Heart right ventricle (tissue), 16 donors: ENCODE data around the gene MBOAT2. TPM values are rescaled to one million over a fixed set of nuclear protein-coding genes. Genes with fewer than 3 reads are reported as not detected.

ENCODE experiments used
- ATAC-seq, 8 donors: fragments of 200-7000 bp; cut with Tn5 transposase; one replicate each; pipeline ENCODE4 v1.9.1; 2020; ENCODE audit warnings: mild to moderate bottlenecking in 8 of 8, moderate library complexity in 8 of 8, moderate number of reproducible peaks in 1 of 8
- DNase-seq, 2 donors: peaks; one replicate each; pipeline ENCODE4 v3.0.0-alpha.2; 2020
- H3K27ac ChIP-seq, 10 donors: fragments of 200-600 bp; sonication (generic) in 2 of 10; one replicate each; pipeline versions ENCODE4 v1.5.0 to v1.8.0; 2020 to 2022; ENCODE audit warnings: mild to moderate bottlenecking in 3 of 10
- H3K27me3 ChIP-seq, 7 donors: fragments of 200-600 bp; one replicate each; pipeline ENCODE4 v1.8.0; 2021 to 2022; ENCODE audit warnings: mild to moderate bottlenecking in 2 of 7
- H3K36me3 ChIP-seq, 9 donors: fragments of 200-600 bp; sonication (generic) in 1 of 9; one replicate each; pipeline versions ENCODE4 v1.5.0 to v1.8.0; 2020 to 2022; ENCODE audit warnings: mild to moderate bottlenecking in 2 of 9
- H3K4me1 ChIP-seq, 9 donors: fragments of 200-600 bp; sonication (generic) in 1 of 9; one replicate each; pipeline versions ENCODE4 v1.5.0 to v1.8.0; 2020 to 2022; ENCODE audit warnings: mild to moderate bottlenecking in 4 of 9
- H3K4me3 ChIP-seq, 10 donors: fragments of 200-600 bp; sonication (generic) in 2 of 10; one replicate each; pipeline versions ENCODE4 v1.5.0 to v1.8.0; 2020 to 2022; ENCODE audit warnings: mild to moderate bottlenecking in 7 of 10, moderate library complexity in 2 of 10
- H3K9me3 ChIP-seq, 11 donors: fragments of 200-600 bp in 10 of 11; sonication (generic) in 2 of 11; one replicate each; pipeline versions ENCODE4 v1.5.0 to v1.8.0; 2013 to 2022; ENCODE audit warnings: mild to moderate bottlenecking in 2 of 11, control low read depth in 1 of 11, moderate library complexity in 1 of 11
- WGBS, 2 donors: extraction: QIAGEN DNeasy Blood & Tissue Kit; methylation state at CpG; one replicate each; pipeline ENCODE4 v1.1.7; 2013; ENCODE audit warnings: inconsistent platforms in 1 of 2; 5-methylcytosine and 5-hydroxymethylcytosine counted together
- intact Hi-C, 10 donors: fragments of 100-400 bp; cut with DNase I; formaldehyde crosslinking; loops; one replicate each; pipeline versions ENCODE4 v1.11.1 to v1.14.2; 2022
- polyA plus RNA-seq, 2 donors: library from polyadenylated mRNA; stranded (reverse); fragments of 200-250 nt; gene quantifications; one replicate each; pipeline ENCODE4 v1.2.3, GENCODE V29; 2013
- total RNA-seq, 10 donors: library from RNA; stranded (reverse); fragmentation: NEBNext Ultra II Directional in 3 of 10; extraction: Animal tissue kit (Norgen Biotek cat#: 25700) in 3 of 10; gene quantifications; one replicate each; pipeline versions ENCODE4 v1.2.1 to v1.2.4, GENCODE V29; 2021 to 2023
- TF ChIP-seq, protein P1 (sequence below), 9 donors: fragments of 200-600 bp; sonication (generic) in 2 of 9; IDR thresholded peaks; one replicate each; pipeline versions ENCODE4 v1.5.0 to v1.8.0; 2021 to 2022; ENCODE audit warnings: antibody characterized with exemption in 9 of 9, mild to moderate bottlenecking in 5 of 9, moderate library complexity in 1 of 9
- donor health status: Arrhythmogenic right ventricular cardiomyopathy.
- donor health status: ischemic (EF 13 %, LVEDD 7.1; RV severe dilation, severe dysfunction).
- donor health status: healthy with polysubstance abuse.
- donor health status: DM: no; HTN: yes; CAD: no.
- donor health status: DM: no; HTN: no; CAD: no.
- donor health status: ischemic (EF 25% LVEDD 6.9; RV normal size, moderate dysfunction).
- donor health status: ischemic (EF 25% LVEDD 5.7; RV mildly dilated, moderate dysfunction).
- donor health status: healthy.
- donor health status: DM: yes; HTN: yes; CAD: no.
- donor health status: Ischemic cardiomyopathy.
- donor health status: ischemic (EF 35%, LVEDD 5.7; RV mildly dilated, moderate dysfunction).
- donor health status: nonischemic (EF 11% LVEDD 7.7; RV severe dilation, severe dysfunction).
- donor health status: DM: yes; HTN: yes; CAD: no.
- donor health status: PGD.
- donor health status: ischemic (EF 29% LVEDD 5.4; RV normal size, mild dysfunction).
- donor health status: nonischemic (EF 23%, LVEDD 6.1; RV moderate dilation, normal function).

Gene MBOAT2
- total and polyA plus RNA-seq, 12 donors: 6.3 to 35.3 (median 18.4) TPM

DNA sequence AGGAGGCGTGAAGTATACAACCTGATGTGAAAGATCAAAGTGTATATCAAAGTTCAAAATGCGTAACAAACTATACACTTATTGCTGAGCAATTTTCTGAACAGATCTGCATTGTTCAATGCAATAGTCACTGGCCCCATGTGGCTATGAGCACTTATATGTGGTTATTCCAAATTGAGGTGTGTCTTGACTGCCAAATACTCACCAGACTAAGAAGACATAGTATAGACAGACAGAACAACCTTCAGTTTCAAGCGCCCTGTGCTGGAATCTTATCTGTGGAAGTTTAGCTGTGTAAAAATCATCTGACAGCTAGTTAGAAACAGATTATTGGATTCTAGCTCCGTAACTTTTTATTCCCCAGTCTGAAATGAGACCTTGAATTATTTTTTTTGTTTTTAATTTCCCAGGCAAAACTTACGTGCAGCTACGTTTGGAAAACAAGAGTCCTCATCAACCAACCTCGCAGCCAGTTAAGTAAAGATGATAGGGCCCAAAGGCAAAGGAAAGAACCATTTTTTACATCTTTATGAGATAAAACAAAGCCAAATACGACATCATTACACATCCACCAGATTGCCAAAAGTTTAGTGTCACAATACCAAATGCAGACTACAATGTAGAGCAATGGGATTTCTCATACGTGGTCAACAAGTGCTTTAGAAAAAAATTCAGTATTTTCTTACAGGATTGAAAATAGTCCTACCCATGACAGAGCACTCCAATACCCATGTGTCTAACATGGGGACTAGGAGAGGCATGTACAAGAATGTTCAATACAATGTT is 37.2 kb downstream of the MBOAT2 start:
- Histone ChIP-seq H3K27ac (no peak overlapping the region), H3K4me3 (no peak overlapping the region), H3K9me3 (peaks cover 0 to 5% (median 0%) of the 10 kb centered on the region in 11 donors), H3K27me3 (no peaks in the 10 kb centered on the region), H3K4me1 (no peaks in the 10 kb centered on the region), H3K36me3 (no peaks in the 10 kb centered on the region)
- DNase-seq: no peak
- TF ChIP-seq, protein P1, sequence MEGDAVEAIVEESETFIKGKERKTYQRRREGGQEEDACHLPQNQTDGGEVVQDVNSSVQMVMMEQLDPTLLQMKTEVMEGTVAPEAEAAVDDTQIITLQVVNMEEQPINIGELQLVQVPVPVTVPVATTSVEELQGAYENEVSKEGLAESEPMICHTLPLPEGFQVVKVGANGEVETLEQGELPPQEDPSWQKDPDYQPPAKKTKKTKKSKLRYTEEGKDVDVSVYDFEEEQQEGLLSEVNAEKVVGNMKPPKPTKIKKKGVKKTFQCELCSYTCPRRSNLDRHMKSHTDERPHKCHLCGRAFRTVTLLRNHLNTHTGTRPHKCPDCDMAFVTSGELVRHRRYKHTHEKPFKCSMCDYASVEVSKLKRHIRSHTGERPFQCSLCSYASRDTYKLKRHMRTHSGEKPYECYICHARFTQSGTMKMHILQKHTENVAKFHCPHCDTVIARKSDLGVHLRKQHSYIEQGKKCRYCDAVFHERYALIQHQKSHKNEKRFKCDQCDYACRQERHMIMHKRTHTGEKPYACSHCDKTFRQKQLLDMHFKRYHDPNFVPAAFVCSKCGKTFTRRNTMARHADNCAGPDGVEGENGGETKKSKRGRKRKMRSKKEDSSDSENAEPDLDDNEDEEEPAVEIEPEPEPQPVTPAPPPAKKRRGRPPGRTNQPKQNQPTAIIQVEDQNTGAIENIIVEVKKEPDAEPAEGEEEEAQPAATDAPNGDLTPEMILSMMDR (IDR thresholded peaks at IDR 0.05): no peak
- intact Hi-C loops: no loop called here
- ATAC-seq: no peak
- WGBS, 2 donors: 77% methylated on average over 9 of the region's 9 CpGs

- 92 to 94% methylated on average over 8 of the region's 8 CpGs for WGBS, 2 donors
- DNase-seq: no peak
- no peak for ATAC-seq
- H3K27ac ChIP-seq: no peak overlapping the region
- H3K27me3 ChIP-seq: no peaks in the 10 kb centered on the region
- no peak overlapping the region for H3K4me3 ChIP-seq
- no peaks in the 10 kb centered on the region for H3K4me1 ChIP-seq
- H3K9me3 ChIP-seq: peaks cover 0 to 5% (median 0%) of the 10 kb centered on the region in 11 donors
- no peaks in the 10 kb centered on the region for H3K36me3 ChIP-seq
- TF ChIP-seq, protein P1 (IDR thresholded peaks at IDR 0.05): no peak
- intact Hi-C loops: no loop called here
Measured at GRCh38 chr2:8965216-8965969, 38.1 kb downstream of the MBOAT2 start.

- DNase-seq (no peak), ATAC-seq (no peak)
- Histone ChIP-seq H3K27me3 (no peaks in the 10 kb centered on the region), H3K9me3 (no peaks in the 10 kb centered on the region), H3K4me3 (no peak overlapping the region), H3K4me1 (peaks cover 0 to 2% (median 0%) of the 10 kb centered on the region in 9 donors), H3K36me3 (no peaks in the 10 kb centered on the region), H3K27ac (no peak overlapping the region)
- intact Hi-C loops: no loop called here
- TF ChIP-seq, protein P1 (IDR thresholded peaks at IDR 0.05): no peak
- 96% methylated on average over 6 of the region's 6 CpGs for WGBS, 2 donors
Measured at GRCh38 chr2:8962890-8963289, 40.6 kb downstream of the MBOAT2 start.

DNA sequence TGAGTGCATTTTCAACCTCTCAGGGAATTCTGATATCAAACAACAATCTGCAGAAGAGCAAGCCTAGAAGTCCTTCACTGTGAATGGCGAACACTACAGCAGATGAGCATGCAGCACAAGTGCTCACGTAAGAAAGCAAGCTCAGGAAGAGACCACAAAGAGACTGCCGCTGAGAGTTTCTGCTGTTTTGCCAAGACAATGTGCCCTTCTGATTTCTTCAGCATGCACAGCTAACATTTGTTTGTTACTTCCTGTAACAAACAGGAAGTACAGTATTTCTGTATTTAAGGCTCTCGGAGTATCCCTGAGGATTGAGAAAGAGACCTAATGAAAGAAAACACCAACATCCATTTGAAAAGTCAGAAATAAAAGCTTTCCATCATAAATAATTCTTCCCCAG is 45.9 kb downstream of the MBOAT2 start:
- no peak for DNase-seq
- Histone ChIP-seq H3K4me3 (no peak overlapping the region), H3K36me3 (peaks cover 0 to 9% (median 0%) of the 10 kb centered on the region in 9 donors), H3K27ac (peak overlapping the region in 1 of 10 donors; percentile 23), H3K4me1 (peaks cover 0 to 11% (median 0%) of the 10 kb centered on the region in 9 donors), H3K27me3 (no peaks in the 10 kb centered on the region), H3K9me3 (peaks cover 0 to 21% (median 11%) of the 10 kb centered on the region in 11 donors)
- TF ChIP-seq, protein P1 (IDR thresholded peaks at IDR 0.05): no peak
- ATAC-seq: no peak
- WGBS, 2 donors: 57 to 67% methylated on average over 4 of the region's 4 CpGs
- intact Hi-C loops: no loop called here
